Fibroblast of mammary gland (primary cell): ENCODE data around the gene POC1A.

Source experiments
- DNase-seq: peaks from one replicate; pipeline ENCODE4 v3.0.0-alpha.2; 2010; ENCODE audit warnings: low read depth
- H3K4me3 ChIP-seq: 2 replicates; pipeline ENCODE4 v1.5.1; 2011; ENCODE audit warnings: low read depth, mild to moderate bottlenecking, low read length, moderate library complexity; ENCODE audit not compliant: control insufficient read depth
- CTCF ChIP-seq: conservative IDR thresholded peaks from 2 replicates; pipeline ENCODE4 v1.5.1; 2011; ENCODE audit warnings: low read depth, low read length, inconsistent platforms; ENCODE audit not compliant: control insufficient read depth, insufficient read depth

Gene POC1A

DNA sequence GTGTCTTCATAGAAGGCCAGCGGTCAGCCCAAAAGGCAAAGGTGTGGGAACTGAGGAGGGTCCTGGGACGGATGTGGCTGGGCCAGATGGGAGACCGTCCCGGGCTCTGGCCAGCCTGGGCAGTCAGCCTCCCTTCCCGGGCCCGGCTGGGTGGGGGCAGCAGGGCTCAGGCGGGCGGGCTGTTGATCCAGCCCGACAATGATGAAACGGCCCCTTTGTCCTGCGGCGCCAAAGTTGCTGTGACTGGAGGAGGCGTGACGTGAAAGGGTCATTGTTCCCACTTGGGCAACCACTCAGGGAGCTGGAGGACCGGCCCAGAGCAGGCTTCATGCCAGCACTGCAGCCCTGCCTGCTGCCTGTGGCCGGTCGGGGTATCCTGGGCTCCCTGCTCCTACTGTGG, 114.4 kb downstream of the POC1A start:
- no peak overlapping the region for H3K4me3 ChIP-seq
- no peak for TF ChIP-seq CTCF
- DNase-seq, result no peak

DNA sequence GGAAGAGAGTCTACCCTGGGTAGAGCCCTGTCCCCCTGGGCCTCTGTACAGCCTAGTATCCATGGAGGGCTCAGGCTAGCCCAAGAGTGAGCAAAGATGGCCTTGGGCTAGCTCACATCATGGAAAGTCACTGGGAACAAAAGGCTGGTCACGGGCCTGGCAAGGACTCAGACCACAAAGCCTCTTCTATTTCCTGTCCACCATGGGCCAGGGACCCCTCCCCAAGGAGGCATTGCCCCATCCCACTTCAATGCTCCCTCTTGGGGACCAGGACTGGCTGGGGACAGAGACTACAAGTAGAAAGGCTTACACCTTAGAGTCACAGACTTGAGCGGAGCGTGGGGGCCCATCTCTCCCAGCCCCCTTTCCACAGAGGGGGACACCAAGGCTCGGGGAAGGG, 114.8 kb downstream of the POC1A start:
- TF ChIP-seq CTCF, result no peak
- no peak overlapping the region for H3K4me3 ChIP-seq
- DNase-seq, result no peak

DNA sequence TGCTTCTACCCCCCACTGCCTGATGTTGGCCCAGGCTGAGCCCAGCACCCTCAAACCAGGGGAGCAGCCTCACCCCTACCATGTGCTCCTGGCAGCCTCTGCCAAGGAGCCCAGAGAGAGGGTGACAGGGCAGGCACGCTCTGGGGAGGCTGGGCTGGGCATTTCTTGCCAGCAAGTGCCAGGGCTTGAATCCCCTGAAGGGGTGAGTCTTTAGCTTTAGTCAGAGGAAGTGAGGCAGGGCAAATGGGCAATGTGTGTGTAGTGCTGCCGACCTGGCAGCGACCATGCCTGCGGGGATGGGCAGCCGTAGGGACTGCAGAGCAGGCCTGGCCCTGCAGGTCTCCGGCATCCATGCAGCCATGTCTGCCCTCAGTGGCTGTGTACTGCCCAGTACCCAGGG, 116.0 kb downstream of the POC1A start:
- H3K4me3 ChIP-seq, result no peak overlapping the region
- TF ChIP-seq CTCF, result no peak
- DNase-seq, result no peak

GRCh38 chr3:52037291-52037690, 116.9 kb downstream of the POC1A start:
- no peak for TF ChIP-seq CTCF
- no peak overlapping the region for H3K4me3 ChIP-seq
- no peak for DNase-seq

DNA sequence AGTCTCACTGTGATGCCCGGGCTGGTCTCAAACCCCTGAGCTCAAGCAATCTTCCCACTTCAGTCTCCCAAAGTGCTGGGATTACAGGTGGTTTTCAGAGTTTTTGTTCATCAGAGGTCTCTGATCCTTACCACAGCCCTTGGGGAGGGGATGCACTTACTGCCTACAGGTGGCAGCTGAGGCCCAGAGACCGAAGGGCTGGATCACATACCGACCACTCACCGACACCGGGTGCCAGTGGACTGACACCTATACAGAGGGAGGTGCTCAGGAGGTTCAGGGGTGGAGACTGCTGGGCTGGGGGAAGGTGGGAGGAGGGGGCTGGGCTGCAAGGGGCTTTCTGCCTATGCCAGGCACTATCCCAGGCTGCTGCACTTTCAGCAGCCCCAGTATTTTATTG, 117.4 kb downstream of the POC1A start:
- no peak for TF ChIP-seq CTCF
- DNase-seq, result no peak
- H3K4me3 ChIP-seq, result no peak overlapping the region

GRCh38 chr3:52036222-52036694, 118.0 kb downstream of the POC1A start:
- TF ChIP-seq CTCF, result no peak
- H3K4me3 ChIP-seq, result no peak overlapping the region
- DNase-seq, result no peak

GRCh38 chr3:52034651-52035050, 119.6 kb downstream of the POC1A start:
- TF ChIP-seq CTCF, result no peak
- no peak overlapping the region for H3K4me3 ChIP-seq
- no peak for DNase-seq
